Gastrocnemius medialis (tissue), 4 donors: Measurements from ENCODE around the gene FLNB. TPM values are rescaled to one million over a fixed set of nuclear protein-coding genes. Genes with fewer than 3 reads are reported as not detected.
A peak's percentile ranks its signal among the peaks of the same experiment; 100 is the strongest.

Experiments
- ATAC-seq, 2 donors: fragments of 150-250 bp; one replicate each; pipeline ENCODE4 v1.9.1; 2016
- DNase-seq, 2 donors: peaks; one replicate each; pipeline ENCODE4 v3.0.0-alpha.2; 2019
- H3K27ac ChIP-seq, 4 donors: fragments of 200-600 bp; sonication (generic); 1 replicate in 1 of 4; 2 replicates in 3 of 4; pipeline ENCODE4 v1.5.1; 2016 to 2018; ENCODE audit warnings: mild to moderate bottlenecking in 2 of 4, moderate library complexity in 1 of 4
- H3K27me3 ChIP-seq, 3 donors: fragments of 200-600 bp; sonication (generic) in 2 of 3; 1 replicate in 1 of 3; 2 replicates in 2 of 3; pipeline versions ENCODE4 v1.5.1 to v1.6.0; 2016 to 2019; ENCODE audit warnings: mild to moderate bottlenecking in 1 of 3, moderate library complexity in 1 of 3
- H3K36me3 ChIP-seq, 2 donors: fragments of 200-600 bp; sonication (generic) in 1 of 2; one replicate each; pipeline ENCODE4 v1.5.1; 2017 to 2018
- H3K4me1 ChIP-seq, 2 donors: fragments of 200-600 bp; sonication (generic) in 1 of 2; one replicate each; pipeline ENCODE4 v1.5.1; 2016 to 2017; ENCODE audit warnings: mild to moderate bottlenecking in 2 of 2
- H3K4me3 ChIP-seq, 4 donors: fragments of 200-600 bp; sonication (generic) in 3 of 4; 1 replicate in 1 of 4; 2 replicates in 3 of 4; pipeline ENCODE4 v1.5.1; 2016 to 2019; ENCODE audit warnings: mild to moderate bottlenecking in 2 of 4
- H3K9me3 ChIP-seq, 3 donors: fragments of 200-600 bp; sonication (generic) in 2 of 3; 1 replicate in 1 of 3; 2 replicates in 2 of 3; pipeline ENCODE4 v1.5.1; 2016 to 2019
- CTCF ChIP-seq, 5 experiments: fragments of 450-650 bp in 3 of 5; fragments of 200-600 bp in 2 of 5; sonication (generic) in 2 of 5; IDR thresholded peaks in 4 of 5; conservative IDR thresholded peaks in 1 of 5; 1 replicate in 4 of 5; 2 replicates in 1 of 5; pipeline ENCODE4 v1.5.1; 2016 to 2019; ENCODE audit warnings: antibody characterized with exemption in 5 of 5, mild to moderate bottlenecking in 3 of 5, moderate library complexity in 3 of 5
- POLR2A ChIP-seq, 2 donors: fragments of 450-650 bp; IDR thresholded peaks; one replicate each; pipeline ENCODE4 v1.6.1; 2017; ENCODE audit warnings: antibody characterized with exemption in 2 of 2, mild to moderate bottlenecking in 2 of 2, moderate library complexity in 2 of 2
- in situ Hi-C, 4 donors: fragments of 200-750 bp; cut with MboI; loops; one replicate each; pipeline versions ENCODE4 v1.15.0 to v1.8.0; 2017; ENCODE audit warnings: low sequenced_read_pairs in 4 of 4
- intact Hi-C: fragments of 100-400 bp; cut with DNase I; formaldehyde crosslinking; loops from one replicate; pipeline ENCODE4 v1.15.1; 2023; ENCODE audit warnings: low total_unique reads
- total RNA-seq, 4 donors: library from RNA; depleted of rRNA; stranded (reverse); fragments of >200 nt; gene quantifications; one replicate each; pipeline versions ENCODE4 v1.1.0 to v1.2.3, GENCODE V29; 2016

FLNB gene
- total RNA-seq, 4 donors from 2014 or later: 10.9 to 21.5 (median 12.0) TPM

- in situ Hi-C loops: no loop called here
- no peak for TF ChIP-seq POLR2A (IDR thresholded peaks at IDR 0.05)
- TF ChIP-seq CTCF (IDR thresholded peaks at IDR 0.05 in 4 of 5, conservative IDR thresholded peaks at IDR 0.05 in 1 of 5): no peak
- H3K27ac ChIP-seq: peak overlapping the region in 2 of 4 donors; percentile 67 to 70
Measured at GRCh38 chr3:58021962-58022361, 13.7 kb downstream of the FLNB start.

DNA sequence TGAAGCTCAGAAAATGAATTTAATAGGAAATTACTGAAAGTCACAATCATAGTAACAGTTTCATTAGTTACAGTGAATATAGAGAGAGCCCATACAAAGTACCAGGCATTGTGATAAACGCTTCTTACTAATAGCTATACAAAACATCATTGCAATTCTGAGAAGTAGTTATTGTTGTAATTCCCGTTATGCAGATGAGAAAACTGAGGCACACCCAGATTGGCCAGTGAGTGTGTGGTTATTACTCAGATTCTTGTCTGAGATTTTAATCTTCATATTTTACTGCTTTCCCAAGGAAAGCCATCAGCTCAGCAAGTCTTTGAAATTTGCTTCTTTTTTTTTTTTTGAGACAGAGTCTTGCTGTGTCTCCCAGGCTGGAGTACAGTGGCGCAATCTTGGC lies 14.3 kb downstream of the FLNB start:
- Histone ChIP-seq H3K4me1 (peaks cover 0 to 3% of the 10 kb centered on the region in 2 donors), H3K27ac (no peak overlapping the region), H3K36me3 (no peaks in the 10 kb centered on the region), H3K4me3 (no peak overlapping the region), H3K27me3 (no peaks in the 10 kb centered on the region), H3K9me3 (no peaks in the 10 kb centered on the region)
- no peak for ATAC-seq
- in situ Hi-C loops: no loop called here
- no peak for TF ChIP-seq POLR2A (IDR thresholded peaks at IDR 0.05)
- TF ChIP-seq CTCF (IDR thresholded peaks at IDR 0.05 in 4 of 5, conservative IDR thresholded peaks at IDR 0.05 in 1 of 5): no peak
- intact Hi-C loops: no loop called here
- no peak for DNase-seq

More at GRCh38 chr3:58021962-58022361, 13.7 kb downstream of the FLNB start:
- Histone ChIP-seq H3K36me3 (no peaks in the 10 kb centered on the region), H3K27me3 (no peaks in the 10 kb centered on the region), H3K4me1 (peaks cover 0 to 3% of the 10 kb centered on the region in 2 donors), H3K4me3 (no peak overlapping the region), H3K9me3 (no peaks in the 10 kb centered on the region)
- intact Hi-C loops: no loop called here
- DNase-seq: no peak
- ATAC-seq: no peak

- Histone ChIP-seq H3K4me3 (no peak overlapping the region), H3K27ac (no peak overlapping the region), H3K4me1 (peaks cover 0 to 3% of the 10 kb centered on the region in 2 donors), H3K27me3 (no peaks in the 10 kb centered on the region), H3K36me3 (no peaks in the 10 kb centered on the region), H3K9me3 (no peaks in the 10 kb centered on the region)
- ATAC-seq (no peak), DNase-seq (no peak)
- intact Hi-C loops: no loop called here
- TF ChIP-seq POLR2A (IDR thresholded peaks at IDR 0.05): no peak
- TF ChIP-seq CTCF (IDR thresholded peaks at IDR 0.05 in 4 of 5, conservative IDR thresholded peaks at IDR 0.05 in 1 of 5): no peak
- in situ Hi-C loops: no loop called here
Measured at GRCh38 chr3:58023531-58023930, 15.3 kb downstream of the FLNB start.

DNA sequence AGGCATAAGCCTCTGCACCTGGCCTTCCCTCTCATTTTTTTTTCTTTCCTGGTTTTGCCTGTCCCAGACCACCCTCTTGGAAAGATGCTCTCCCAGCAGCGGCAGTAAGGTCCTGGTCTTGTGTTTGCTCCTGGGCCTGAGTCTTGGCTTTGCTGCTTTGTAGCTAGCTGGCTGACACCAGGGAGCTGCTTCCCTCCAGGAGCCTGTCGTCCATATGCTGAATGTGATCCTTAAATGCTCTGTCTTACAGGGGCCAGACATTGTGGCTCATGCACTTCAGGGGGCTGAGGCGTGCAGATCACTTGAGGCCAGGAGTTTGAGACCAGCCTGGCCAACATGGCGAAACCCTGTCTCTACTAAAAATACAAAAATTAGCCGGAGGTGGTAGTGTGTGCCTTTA lies 17.2 kb downstream of the FLNB start:
- Histone ChIP-seq H3K27me3 (no peaks in the 10 kb centered on the region), H3K4me3 (no peak overlapping the region), H3K27ac (peak overlapping the region in 1 of 4 donors; percentile 6), H3K9me3 (no peaks in the 10 kb centered on the region), H3K4me1 (no peaks in the 10 kb centered on the region), H3K36me3 (no peaks in the 10 kb centered on the region)
- in situ Hi-C loops (no loop called here), intact Hi-C loops (no loop called here)
- no peak for TF ChIP-seq POLR2A (IDR thresholded peaks at IDR 0.05)
- no peak for TF ChIP-seq CTCF (IDR thresholded peaks at IDR 0.05 in 4 of 5, conservative IDR thresholded peaks at IDR 0.05 in 1 of 5)
- DNase-seq (no peak), ATAC-seq (no peak)
